AML-193 (cell line): Measurements from ENCODE around the gene BHLHE23.

Experiments
- DNase-seq, 2 experiments: peaks; one replicate each; lab custom pipeline; 2025; lab: John Stamatoyannopoulos, UW

The BHLHE23 gene

GRCh38 chr20:63025534-63026331 lies 19.0 kb upstream of the BHLHE23 start:
- DNase-seq: no peak

GRCh38 chr20:63024573-63025392 lies 18.0 kb upstream of the BHLHE23 start:
- DNase-seq: no peak

- DNase-seq: no peak
These were observed 17.3 kb upstream of the BHLHE23 start for GRCh38 chr20:63023936-63024571.

GRCh38 chr20:63023071-63023935 lies 16.5 kb upstream of the BHLHE23 start:
- no peak for DNase-seq

GRCh38 chr20:63022501-63022900 lies 15.7 kb upstream of the BHLHE23 start:
- DNase-seq: no peak

- no peak for DNase-seq
These were observed 14.9 kb upstream of the BHLHE23 start for GRCh38 chr20:63021356-63022321.

- DNase-seq: no peak
These were observed 13.9 kb upstream of the BHLHE23 start for GRCh38 chr20:63020681-63021080.

GRCh38 chr20:63017826-63018411 lies 11.2 kb upstream of the BHLHE23 start:
- DNase-seq: no peak

- DNase-seq: no peak
These were observed 10.5 kb upstream of the BHLHE23 start for GRCh38 chr20:63017076-63017825.

- no peak for DNase-seq
These were observed 9.8 kb upstream of the BHLHE23 start for GRCh38 chr20:63016514-63017075.

GRCh38 chr20:63015662-63016361 lies 9.0 kb upstream of the BHLHE23 start:
- DNase-seq: no peak

- DNase-seq: no peak
These were observed 8.4 kb upstream of the BHLHE23 start for GRCh38 chr20:63015147-63015661.

- no peak for DNase-seq
These were observed 7.9 kb upstream of the BHLHE23 start for GRCh38 chr20:63014710-63015109.

- no peak for DNase-seq
These were observed 7.5 kb upstream of the BHLHE23 start for GRCh38 chr20:63014287-63014686.

- DNase-seq: no peak
These were observed 6.4 kb upstream of the BHLHE23 start for GRCh38 chr20:63013207-63013606.

GRCh38 chr20:63011798-63012197 lies 5.0 kb upstream of the BHLHE23 start:
- DNase-seq: no peak

GRCh38 chr20:63009988-63010769 lies 3.4 kb upstream of the BHLHE23 start:
- DNase-seq: no peak
